ENCODE measurements around the gene SCAF8.

- TF ChIP-seq SIN3A (IDR thresholded peaks at IDR 0.05; ENCODE audit: borderline replicate concordance, low read depth, low read length) (no peak), ZBTB33 (IDR thresholded peaks at IDR 0.05; ENCODE audit: borderline replicate concordance, low read depth) (no peak), JUND (IDR thresholded peaks at IDR 0.05) (no peak)
These were observed 97.6 kb downstream of the SCAF8 start for GRCh38 chr6:154830771-154831170.

All from SK-N-SH (cell line).